CD14-positive monocyte (primary cell): Measurements from ENCODE around the gene KLHL42. TPM values are rescaled to one million over a fixed set of nuclear protein-coding genes. Genes with fewer than 3 reads are reported as not detected.

Experiments
- DNase-seq, 3 donors: peaks; one replicate each; pipeline ENCODE4 v3.0.0-alpha.2; 2011 to 2022
- H2AFZ ChIP-seq: 2 replicates; pipeline ENCODE4 v1.6.0; 2012; ENCODE audit warnings: mild to moderate bottlenecking, low read depth, low read length, inconsistent platforms; ENCODE audit not compliant: insufficient read depth, poor library complexity, severe bottlenecking
- H3K27ac ChIP-seq, 2 donors: 1 replicate in 1 of 2; 2 replicates in 1 of 2; pipeline ENCODE4 v1.5.1; 2012 to 2013; ENCODE audit warnings: low read length in 2 of 2, control low read depth in 1 of 2, inconsistent platforms in 1 of 2, low read depth in 1 of 2, mild to moderate bottlenecking in 1 of 2
- H3K27me3 ChIP-seq, 2 donors: one replicate each; pipeline versions ENCODE4 v1.6.0 to v1.6.1; 2011 to 2013; ENCODE audit warnings: low read length in 2 of 2; ENCODE audit not compliant: control insufficient read depth in 2 of 2, insufficient read depth in 2 of 2
- H3K36me3 ChIP-seq, 2 donors: replicated peaks in 1 of 2; 1 replicate in 1 of 2; 2 replicates in 1 of 2; pipeline versions ENCODE4 v1.5.1 to v1.6.1; 2012 to 2013; ENCODE audit warnings: low read length in 2 of 2, control low read depth in 1 of 2, inconsistent platforms in 1 of 2, mild to moderate bottlenecking in 1 of 2; ENCODE audit not compliant: insufficient read depth in 2 of 2, control insufficient read depth in 1 of 2
- H3K4me1 ChIP-seq, 2 donors: 1 replicate in 1 of 2; 2 replicates in 1 of 2; pipeline versions ENCODE4 v1.5.1 to v1.6.1; 2012 to 2013; ENCODE audit warnings: low read length in 2 of 2, control low read depth in 1 of 2, inconsistent platforms in 1 of 2, mild to moderate bottlenecking in 1 of 2, moderate library complexity in 1 of 2; ENCODE audit not compliant: insufficient read depth in 2 of 2, control insufficient read depth in 1 of 2
- H3K4me2 ChIP-seq: replicated peaks from 2 replicates; pipeline ENCODE3; 2012; ENCODE audit warnings: low read length, moderate library complexity, mild to moderate bottlenecking; ENCODE audit not compliant: poor library complexity, severe bottlenecking; ENCODE audit errors: extremely low read depth
- H3K4me3 ChIP-seq, 3 experiments: fragments of 200-600 bp in 1 of 3; sonication (generic) in 1 of 3; replicated peaks in 1 of 3; 1 replicate in 2 of 3; 2 replicates in 1 of 3; pipeline ENCODE4 v1.5.1; 2011 to 2013; ENCODE audit warnings: low read length in 3 of 3, mild to moderate bottlenecking in 3 of 3, control low read depth in 2 of 3, low read depth in 2 of 3, inconsistent platforms in 1 of 3, moderate library complexity in 1 of 3
- H3K79me2 ChIP-seq: 2 replicates; pipeline ENCODE4 v1.6.0; 2012; ENCODE audit warnings: mild to moderate bottlenecking, control low read depth, inconsistent platforms, low read length, moderate library complexity; ENCODE audit not compliant: insufficient read depth
- H3K9ac ChIP-seq: 2 replicates; pipeline ENCODE4 v1.6.0; 2017; ENCODE audit warnings: low read length, mild to moderate bottlenecking; ENCODE audit not compliant: insufficient read depth, poor library complexity, severe bottlenecking
- H3K9me3 ChIP-seq, 2 donors: replicated peaks in 1 of 2; 1 replicate in 1 of 2; 2 replicates in 1 of 2; pipeline versions ENCODE4 v1.5.1 to v1.6.1; 2012 to 2013; ENCODE audit warnings: low read length in 2 of 2, control low read depth in 1 of 2; ENCODE audit not compliant: control insufficient read depth in 1 of 2, insufficient read depth in 1 of 2
- H4K20me1 ChIP-seq: 2 replicates; pipeline ENCODE4 v1.6.0; 2012; ENCODE audit warnings: mild to moderate bottlenecking, low read length, control low read depth, moderate library complexity; ENCODE audit not compliant: insufficient read depth
- H3K27ac Mint-ChIP-seq, 7 donors: one replicate each; pipeline ENCODE4 v1.8.0; 2020; ENCODE audit warnings: mild to moderate bottlenecking in 7 of 7, mixed read lengths in 7 of 7, moderate library complexity in 6 of 7, inconsistent platforms in 2 of 7
- H3K27me3 Mint-ChIP-seq, 3 donors: one replicate each; pipeline ENCODE4 v1.8.0; 2021 to 2022; ENCODE audit warnings: low read depth in 3 of 3, mild to moderate bottlenecking in 3 of 3, mixed read lengths in 3 of 3, moderate library complexity in 3 of 3, inconsistent platforms in 1 of 3
- H3K36me3 Mint-ChIP-seq, 2 donors: one replicate each; pipeline ENCODE4 v1.8.0; 2020; ENCODE audit warnings: mixed read lengths in 2 of 2, inconsistent platforms in 1 of 2, mild to moderate bottlenecking in 1 of 2
- H3K4me1 Mint-ChIP-seq: one replicate; pipeline ENCODE4 v1.8.0; 2020; ENCODE audit warnings: mild to moderate bottlenecking, mixed read lengths
- H3K4me3 Mint-ChIP-seq, 2 donors: one replicate each; pipeline ENCODE4 v1.8.0; 2020; ENCODE audit warnings: mild to moderate bottlenecking in 2 of 2, mixed read lengths in 2 of 2, moderate library complexity in 1 of 2
- H3K9me3 Mint-ChIP-seq, 7 donors: one replicate each; pipeline ENCODE4 v1.8.0; 2020 to 2022; ENCODE audit warnings: mixed read lengths in 7 of 7, mild to moderate bottlenecking in 6 of 7, moderate library complexity in 6 of 7, inconsistent platforms in 2 of 7
- CTCF ChIP-seq: fragments of 200-600 bp; IDR thresholded peaks from one replicate; pipeline ENCODE4 v1.8.0; 2022; ENCODE audit warnings: antibody characterized with exemption, mild to moderate bottlenecking
- WGBS: methylation state at CpG from one replicate; pipeline ENCODE4 v1.1.5; 2013; ENCODE audit warnings: missing lambda C conversion rate; ENCODE audit not compliant: insufficient coverage; 5-methylcytosine and 5-hydroxymethylcytosine counted together
- intact Hi-C, 2 donors: fragments of 100-400 bp; cut with micrococcal nuclease; formaldehyde crosslinking; loops; one replicate each; pipeline versions ENCODE4 v1.15.0 to v1.15.1; 2023
- polyA plus RNA-seq, 3 donors: library from polyadenylated mRNA; depleted of rRNA in 1 of 3; unstranded in 2 of 3; stranded (reverse) in 1 of 3; fragments of 300-500 nt in 2 of 3; fragments of >200 nt in 1 of 3; fragmentation: Illumina TruSeq in 2 of 3; gene quantifications; 1 replicate in 2 of 3; 2 replicates in 1 of 3; pipeline ENCODE4 v1.2.3, GENCODE V29; 2012 to 2021

The KLHL42 gene
- polyA plus RNA-seq, 3 donors: 4.1 to 9.9 (median 7.5) TPM

- Histone ChIP-seq H3K9me3 (no peaks in the 10 kb centered on the region), H3K4me2 (no peak overlapping the region), H3K36me3 (peaks cover 24 to 35% of the 10 kb centered on the region in 2 donors), H3K27me3 (no peaks in the 10 kb centered on the region), H3K9ac (no peak overlapping the region), H3K27ac (no peak overlapping the region), H3K4me3 (no peak overlapping the region), H2AFZ (no peak overlapping the region), H3K4me1 (no peaks in the 10 kb centered on the region), H3K79me2 (no peaks in the 10 kb centered on the region), H4K20me1 (no peaks in the 10 kb centered on the region)
- no peak for TF ChIP-seq CTCF
- peaks cover 6% of the 10 kb centered on the region for H3K4me1 Mint-ChIP-seq
- peaks cover 0 to 1% (median 0%) of the 10 kb centered on the region in 3 donors for H3K27me3 Mint-ChIP-seq
- peaks cover 30 to 45% of the 10 kb centered on the region in 2 donors for H3K36me3 Mint-ChIP-seq
- intact Hi-C loops: no loop called here
- DNase-seq: no peak
- WGBS: 100% methylated on average over 1 of the region's 3 CpGs
- no peak overlapping the region for H3K27ac Mint-ChIP-seq
- H3K4me3 Mint-ChIP-seq: no peak overlapping the region
- no peaks in the 10 kb centered on the region for H3K9me3 Mint-ChIP-seq
These were observed 25.2 kb upstream of the KLHL42 start for GRCh38 chr12:27754795-27755194.

- 100% methylated on average over 1 of the region's 7 CpGs for WGBS
These were observed 23.3 kb upstream of the KLHL42 start for GRCh38 chr12:27756670-27757195.

More at GRCh38 chr12:27756670-27757195, 23.3 kb upstream of the KLHL42 start:
- no peaks in the 10 kb centered on the region for H3K9me3 Mint-ChIP-seq
- no peak overlapping the region for H3K9ac ChIP-seq
- H3K4me3 ChIP-seq: no peak overlapping the region
- peaks cover 20 to 30% of the 10 kb centered on the region in 2 donors for H3K36me3 ChIP-seq
- intact Hi-C loops: no loop called here
- no peaks in the 10 kb centered on the region for H3K9me3 ChIP-seq
- H3K27ac ChIP-seq: no peak overlapping the region
- no peaks in the 10 kb centered on the region for H4K20me1 ChIP-seq
- no peak for TF ChIP-seq CTCF
- H2AFZ ChIP-seq: no peak overlapping the region
- H3K27me3 ChIP-seq: no peaks in the 10 kb centered on the region
- H3K79me2 ChIP-seq: no peaks in the 10 kb centered on the region
- H3K4me1 Mint-ChIP-seq: peaks cover 6% of the 10 kb centered on the region
- peaks cover 0 to 1% (median 0%) of the 10 kb centered on the region in 3 donors for H3K27me3 Mint-ChIP-seq
- H3K4me3 Mint-ChIP-seq: no peak overlapping the region
- H3K4me1 ChIP-seq: no peaks in the 10 kb centered on the region
- peak overlapping the region in 1 of 7 donors; percentile 13 for H3K27ac Mint-ChIP-seq
- peaks cover 27 to 32% of the 10 kb centered on the region in 2 donors for H3K36me3 Mint-ChIP-seq
- no peak for DNase-seq
- no peak overlapping the region for H3K4me2 ChIP-seq
